HepG2 (cell line): ENCODE results near the gene SLC28A1. TPM values are rescaled to one million over a fixed set of nuclear protein-coding genes. Genes with fewer than 3 reads are reported as not detected.

Experiments
- ATAC-seq: fragments of 200-7000 bp; cut with Tn5 transposase; 3 replicates; pipeline ENCODE4 v1.9.1; 2020; ENCODE audit warnings: mild to moderate bottlenecking, moderate library complexity
- BruUV-seq: library from RNA; stranded (reverse); fragments of 400-500 nt; replicated peaks from 2 replicates; lab custom pipeline; 2021; lab: Mats Ljungman, UMichigan
- CTCF ChIA-PET: fragments of 300-600 bp; formaldehyde crosslinking; extraction: SDS; loops from one replicate; lab custom pipeline; 2021; ENCODE audit warnings: low total read pairs, inconsistent platforms, low intra/inter-chr PET ratio; lab: Yijun Ruan, JAX
- POLR2A ChIA-PET: fragments of 350-600 bp; sonication (Branson Sonifier 250); formaldehyde crosslinking; loops from one replicate; lab custom pipeline; 2020; ENCODE audit warnings: antibody characterized with exemption, inconsistent platforms; lab: Yijun Ruan, JAX
- DNase-seq: peaks from one replicate; pipeline ENCODE4 v3.0.0-alpha.2; 2015; ENCODE audit warnings: low spot score
- FAIRE-seq: peaks from 3 replicates; lab custom pipeline; 2011; peaks lifted over from hg19 to GRCh38; lab: Jason Lieb, UNC
- H2AFZ ChIP-seq: one replicate; pipeline ENCODE4 v1.6.1; 2011; ENCODE audit warnings: low read length, inconsistent platforms
- H3K27ac ChIP-seq: fragments of 300-600 bp; 3 replicates; pipeline ENCODE4 v1.8.0; 2011; ENCODE audit warnings: mixed run types, mild to moderate bottlenecking, mixed read lengths, low read length, inconsistent platforms; ENCODE audit not compliant: insufficient read depth; ENCODE audit errors: extremely low read length
- H3K27me3 ChIP-seq, 2 experiments: fragments of 200-600 bp in 1 of 2; 2 replicates in 1 of 2; 3 replicates in 1 of 2; pipeline versions ENCODE4 v1.6.0 to v1.8.0; 2011; ENCODE audit warnings: low read length in 2 of 2, mild to moderate bottlenecking in 2 of 2, moderate library complexity in 2 of 2, inconsistent platforms in 1 of 2; ENCODE audit not compliant: insufficient read depth in 2 of 2, control insufficient read depth in 1 of 2
- H3K36me3 ChIP-seq, 2 experiments: fragments of 200-600 bp in 1 of 2; replicated peaks in 1 of 2; 2 replicates in 1 of 2; 3 replicates in 1 of 2; pipeline versions ENCODE4 v1.5.1 to v1.8.0; 2011; ENCODE audit warnings: low read length in 2 of 2, inconsistent platforms in 1 of 2; ENCODE audit not compliant: insufficient read depth in 2 of 2, control insufficient read depth in 1 of 2
- H3K4me1 ChIP-seq: 2 replicates; pipeline ENCODE4 v1.5.1; 2012; ENCODE audit warnings: low read length, inconsistent platforms; ENCODE audit not compliant: insufficient read depth
- H3K4me2 ChIP-seq: 2 replicates; pipeline ENCODE4 v1.6.0; 2011; ENCODE audit warnings: low read depth, low read length, inconsistent platforms
- H3K4me3 ChIP-seq, 3 experiments: fragments of 200-600 bp in 1 of 3; sonication (generic), shearing (Covaris generic) in 1 of 3; replicated peaks in 1 of 3; 2 replicates each; pipeline ENCODE4 v1.5.1; 2011 to 2016; ENCODE audit warnings: low read length in 3 of 3, inconsistent platforms in 2 of 3, low read depth in 2 of 3, mild to moderate bottlenecking in 2 of 3, control low read depth in 1 of 3, mixed read lengths in 1 of 3; ENCODE audit not compliant: insufficient read depth in 1 of 3
- H3K79me2 ChIP-seq: one replicate; pipeline ENCODE4 v1.6.1; 2011; ENCODE audit warnings: low read length, inconsistent platforms; ENCODE audit not compliant: insufficient read depth
- H3K9ac ChIP-seq: 2 replicates; pipeline ENCODE4 v1.6.0; 2011; ENCODE audit warnings: mild to moderate bottlenecking, low read depth, low read length, inconsistent platforms; ENCODE audit not compliant: insufficient read depth
- H3K9me3 ChIP-seq: 2 replicates; pipeline ENCODE4 v1.5.1; 2012; ENCODE audit warnings: mild to moderate bottlenecking, low read length
- H4K20me1 ChIP-seq: 2 replicates; pipeline ENCODE4 v1.6.0; 2011; ENCODE audit warnings: inconsistent platforms, mild to moderate bottlenecking, low read length, moderate library complexity; ENCODE audit not compliant: insufficient read depth
- EHMT2 ChIP-seq: fragments of 200-600 bp; sonication (generic); IDR thresholded peaks from 2 replicates; pipeline ENCODE4 v1.7.0; 2017; ENCODE audit warnings: antibody characterized with exemption, low read depth, low read length, borderline replicate concordance
- ERF ChIP-seq: IDR thresholded peaks from 2 replicates; pipeline ENCODE4 v1.6.1; 2018; ENCODE audit warnings: missing biosample characterization, missing genetic modification reagents
- HNRNPL ChIP-seq: fragments of 200-400 bp; formaldehyde crosslinking; IDR thresholded peaks from 2 replicates; pipeline ENCODE4 v1.6.1; 2017; ENCODE audit warnings: mild to moderate bottlenecking, low read depth, low read length
- MTA1 ChIP-seq: sonication (generic); formaldehyde crosslinking; IDR thresholded peaks from 2 replicates; pipeline ENCODE4 v1.4.0; 2020; ENCODE audit warnings: missing genetic modification reagents, mild to moderate bottlenecking, borderline replicate concordance
- NR0B2 ChIP-seq: sonication (generic); formaldehyde crosslinking; IDR thresholded peaks from 2 replicates; pipeline ENCODE4 v1.4.0; 2020; ENCODE audit warnings: mild to moderate bottlenecking, missing genetic modification reagents
- RELA ChIP-seq: sonication (generic); formaldehyde crosslinking; IDR thresholded peaks from 2 replicates; pipeline ENCODE4 v1.4.0; 2020; ENCODE audit warnings: missing genetic modification reagents
- RFX3 ChIP-seq: IDR thresholded peaks from 2 replicates; pipeline ENCODE4 v1.6.1; 2016; ENCODE audit warnings: missing biosample characterization, missing genetic modification reagents
- SALL1 ChIP-seq: sonication (generic); formaldehyde crosslinking; IDR thresholded peaks from 2 replicates; pipeline ENCODE4 v1.8.0; 2022; ENCODE audit warnings: mild to moderate bottlenecking, missing genetic modification reagents
- SKI ChIP-seq: fragments of 450-650 bp; IDR thresholded peaks from one replicate; pipeline ENCODE4 v1.6.1; 2018; ENCODE audit warnings: mild to moderate bottlenecking; ENCODE audit not compliant: partially characterized antibody
- ZNF232 ChIP-seq: sonication (generic); formaldehyde crosslinking; IDR thresholded peaks from 2 replicates; pipeline ENCODE4 v1.4.0; 2020; ENCODE audit warnings: missing genetic modification reagents, borderline replicate concordance
- ZNF891 ChIP-seq: sonication (generic); formaldehyde crosslinking; IDR thresholded peaks from 2 replicates; pipeline ENCODE4 v1.5.0; 2020; ENCODE audit warnings: mild to moderate bottlenecking, missing genetic modification reagents
- WGBS: methylation state at CpG from one replicate; pipeline ENCODE4 v1.1.6; 2017; ENCODE audit warnings: low lambda C conversion rate; 5-methylcytosine and 5-hydroxymethylcytosine counted together
- in situ Hi-C: cut with HindIII; loops from 2 replicates; pipeline ENCODE4 v1.10.0; 2017; ENCODE audit warnings: low pct_unique_long_range_greater_than_20kb; ENCODE audit not compliant: extremely low pct_ligation_motif_present
- intact Hi-C: fragments of 100-400 bp; cut with micrococcal nuclease; formaldehyde crosslinking; loops from one replicate; pipeline ENCODE4 v1.10.0; 2022; ENCODE audit not compliant: unreplicated experiment
- polyA plus RNA-seq, 8 experiments: library from polyadenylated mRNA; depleted of rRNA in 3 of 8; stranded (reverse) in 7 of 8; unstranded in 1 of 8; fragments of >200 nt; fragmentation: Illumina TruSeq in 4 of 8; extraction: Trizol in 4 of 8; gene quantifications; 2 replicates each; pipeline versions ENCODE4 v1.2.1 to v1.2.3, GENCODE V29; 2011 to 2016; ENCODE audit warnings: low read depth in 4 of 8, missing spikeins in 1 of 8, mixed read lengths in 1 of 8; ENCODE audit not compliant: insufficient read depth in 1 of 8
- total RNA-seq, 5 experiments: library from RNA; depleted of rRNA; stranded (reverse); fragments of >200 nt; fragmentation: Illumina TruSeq; extraction: Trizol; gene quantifications; 2 replicates each; pipeline ENCODE4 v1.2.3, GENCODE V29; 2016; ENCODE audit warnings: low read depth in 1 of 5
- TF ChIP-seq, protein P1 (sequence below): sonication (generic); formaldehyde crosslinking; IDR thresholded peaks from 2 replicates; pipeline ENCODE4 v1.4.0; 2020; ENCODE audit warnings: mild to moderate bottlenecking, missing genetic modification reagents

SLC28A1 gene
- total and polyA plus RNA-seq, 2 of the 13 experiments (the other 11 are each of a cell fraction or from before 2014, with no cell fraction given) = 0.31 to 5.8 TPM

DNA sequence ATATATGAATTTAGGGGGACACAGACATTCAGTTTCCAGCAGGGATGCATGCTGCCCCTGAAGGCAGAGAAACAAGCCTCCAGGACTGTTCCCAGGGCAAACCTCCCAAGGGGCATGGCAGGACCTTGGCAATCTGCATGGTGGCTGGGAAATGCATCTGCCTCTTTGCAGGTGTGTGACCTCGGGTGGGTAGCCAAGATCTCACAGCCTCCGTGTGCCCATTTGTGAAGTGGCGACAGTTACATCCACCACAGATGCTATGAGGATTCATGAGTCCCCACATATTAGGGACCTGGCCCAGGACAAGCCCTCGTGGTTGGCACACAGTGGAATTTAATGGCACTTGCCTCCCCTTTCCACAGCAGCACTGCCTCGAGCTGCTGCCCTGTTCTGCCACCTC is 29.9 kb downstream of the SLC28A1 start:
- H3K27me3 ChIP-seq = no peaks in the 10 kb centered on the region; a peak in 1 of 5 replicates
- no peaks in the 10 kb centered on the region for H3K36me3 ChIP-seq
- peak overlapping the region; percentile 38; the same call in 1 of the 2 replicates for H3K9ac ChIP-seq
- peaks cover 84% of the 10 kb centered on the region for H3K4me1 ChIP-seq
- no peak for DNase-seq
- ChIA-PET POLR2A (no interaction called here), CTCF (no interaction called here)
- no peaks in the 10 kb centered on the region for H4K20me1 ChIP-seq
- H3K27ac ChIP-seq = peak overlapping the region; percentile 31
- TF ChIP-seq NR0B2 (no peak), RELA (CRISPR knock-in tag) (no peak), SALL1 (CRISPR knock-in tag) (no peak), ZNF891 (CRISPR knock-in tag) (no peak), ERF (CRISPR knock-in tag) (no peak), SKI (no peak), ZNF232 (CRISPR knock-in tag) (no peak), MTA1 (CRISPR knock-in tag) (0 out of 2 replicates have a peak, but pooled peaks have one; percentile 1), EHMT2 (no peak), RFX3 (no peak), HNRNPL (0 out of 2 replicates have a peak, but pooled peaks have one; percentile 19)
- TF ChIP-seq, protein P1, sequence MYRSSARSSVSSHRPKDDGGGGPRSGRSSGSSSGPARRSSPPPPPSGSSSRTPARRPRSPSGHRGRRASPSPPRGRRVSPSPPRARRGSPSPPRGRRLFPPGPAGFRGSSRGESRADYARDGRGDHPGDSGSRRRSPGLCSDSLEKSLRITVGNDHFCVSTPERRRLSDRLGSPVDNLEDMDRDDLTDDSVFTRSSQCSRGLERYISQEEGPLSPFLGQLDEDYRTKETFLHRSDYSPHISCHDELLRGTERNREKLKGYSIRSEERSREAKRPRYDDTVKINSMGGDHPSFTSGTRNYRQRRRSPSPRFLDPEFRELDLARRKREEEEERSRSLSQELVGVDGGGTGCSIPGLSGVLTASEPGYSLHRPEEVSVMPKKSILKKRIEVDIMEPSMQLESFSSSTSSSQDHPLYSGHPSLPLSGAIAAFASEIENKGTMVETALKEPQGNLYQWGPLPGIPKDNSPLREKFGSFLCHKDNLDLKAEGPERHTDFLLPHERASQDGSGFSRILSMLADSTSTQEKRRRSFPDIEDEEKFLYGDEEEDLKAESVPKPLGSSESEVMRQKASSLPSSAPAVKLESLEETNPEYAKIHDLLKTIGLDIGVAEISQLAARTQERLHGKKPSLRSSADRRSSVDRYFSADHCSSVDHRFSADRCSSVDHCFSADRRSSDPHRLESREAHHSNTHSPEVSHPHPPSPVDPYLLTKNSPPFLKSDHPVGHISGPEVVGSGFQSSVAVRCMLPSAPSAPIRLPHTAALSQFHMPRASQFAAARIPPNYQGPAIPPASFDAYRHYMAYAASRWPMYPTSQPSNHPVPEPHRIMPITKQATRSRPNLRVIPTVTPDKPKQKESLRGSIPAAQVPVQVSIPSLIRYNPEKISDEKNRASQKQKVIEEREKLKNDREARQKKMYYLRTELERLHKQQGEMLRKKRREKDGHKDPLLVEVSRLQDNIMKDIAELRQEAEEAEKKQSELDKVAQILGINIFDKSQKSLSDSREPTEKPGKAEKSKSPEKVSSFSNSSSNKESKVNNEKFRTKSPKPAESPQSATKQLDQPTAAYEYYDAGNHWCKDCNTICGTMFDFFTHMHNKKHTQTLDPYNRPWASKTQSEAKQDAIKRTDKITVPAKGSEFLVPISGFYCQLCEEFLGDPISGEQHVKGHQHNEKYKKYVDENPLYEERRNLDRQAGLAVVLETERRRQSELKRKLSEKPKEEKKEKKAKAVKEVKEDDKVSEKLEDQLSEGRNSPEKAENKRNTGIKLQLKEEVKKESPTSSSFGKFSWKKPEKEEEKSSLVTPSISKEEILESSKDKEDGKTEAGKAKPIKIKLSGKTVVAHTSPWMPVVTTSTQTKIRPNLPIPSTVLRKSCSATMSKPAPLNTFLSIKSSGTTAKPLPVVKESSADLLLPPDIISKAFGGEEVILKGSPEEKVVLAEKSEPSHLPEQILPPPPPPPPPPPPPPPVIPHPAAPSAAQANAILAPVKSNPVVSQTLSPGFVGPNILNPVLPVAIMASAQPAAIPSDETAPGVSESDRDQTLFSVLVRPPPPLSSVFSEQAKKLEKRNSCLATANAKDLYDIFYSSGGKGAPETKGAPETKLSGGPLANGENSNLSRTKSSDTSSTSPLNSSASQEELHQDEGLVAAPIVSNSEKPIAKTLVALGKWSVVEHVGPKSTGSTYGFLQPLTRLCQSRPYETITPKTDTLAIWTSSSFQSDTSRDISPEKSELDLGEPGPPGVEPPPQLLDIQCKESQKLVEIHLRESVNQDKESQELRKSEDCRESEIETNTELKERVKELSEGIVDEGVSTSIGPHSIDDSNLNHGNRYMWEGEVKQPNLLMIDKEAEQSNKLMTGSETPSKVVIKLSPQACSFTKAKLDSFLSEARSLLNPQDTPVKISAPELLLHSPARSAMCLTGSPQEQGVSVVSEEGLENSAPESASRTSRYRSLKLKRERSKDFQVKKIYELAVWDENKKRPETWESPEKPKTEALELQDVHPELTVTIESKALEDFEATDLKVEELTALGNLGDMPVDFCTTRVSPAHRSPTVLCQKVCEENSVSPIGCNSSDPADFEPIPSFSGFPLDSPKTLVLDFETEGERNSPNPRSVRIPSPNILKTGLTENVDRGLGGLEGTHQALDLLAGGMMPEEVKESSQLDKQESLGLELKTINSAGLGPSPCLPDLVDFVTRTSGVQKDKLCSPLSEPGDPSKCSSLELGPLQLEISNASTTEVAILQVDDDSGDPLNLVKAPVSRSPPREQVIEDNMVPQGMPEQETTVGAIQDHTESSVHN = no peak
- no peak for ATAC-seq
- H2AFZ ChIP-seq = no peak overlapping the region
- in situ Hi-C loops = no loop called here
- intact Hi-C loops = loop anchor here (5.0 kb wide), 1 partner anchor 167 kb away; the partner anchor contains the start of gene ZNF592
- H3K79me2 ChIP-seq = no peaks in the 10 kb centered on the region
- H3K4me3 ChIP-seq = peak overlapping the region in 1 of 3 experiments; percentile 48; a peak in 1 of 6 replicates
- no peaks in the 10 kb centered on the region for H3K9me3 ChIP-seq
- H3K4me2 ChIP-seq = peak overlapping the region; percentile 71
- no peak for FAIRE-seq
- no TSS peak for BruUV-seq
- WGBS = 86% methylated on average over 2 of the region's 5 CpGs
